Measurements from ENCODE around the gene NUMB.
"Not testable (repeated sequence)": the region's sequence is repeated elsewhere in the genome, so short reads cannot be mapped to it uniquely, and the experiment has no call there.

The NUMB gene

GRCh38 chr14:73359445-73359844, 98.9 kb downstream of the NUMB start:
- Histone ChIP-seq H3K27me3 (ENCODE audit: control insufficient read depth in 1 of 2, insufficient read depth in 2 of 2, low read length in 2 of 2) (no peaks in the 10 kb centered on the region), H3K4me1 (ENCODE audit: control insufficient read depth, insufficient read depth, low read length) (no peaks in the 10 kb centered on the region), H3K9me3 (ENCODE audit: control insufficient read depth in 2 of 2, low read length in 2 of 2) (no peaks in the 10 kb centered on the region), H3K36me3 (ENCODE audit: control insufficient read depth in 2 of 2, insufficient read depth in 2 of 2, low read length in 2 of 2) (no peaks in the 10 kb centered on the region), H3K9ac (ENCODE audit: low read length in 2 of 2) (no peak overlapping the region), H3K4me3 (ENCODE audit: low read length in 2 of 2) (no peak overlapping the region), H3K27ac (ENCODE audit: low read length) (no peak overlapping the region)

GRCh38 chr14:73358187-73358586, 100.2 kb downstream of the NUMB start:
- Histone ChIP-seq H3K27me3 (ENCODE audit: control insufficient read depth in 1 of 2, insufficient read depth in 2 of 2, low read length in 2 of 2) (no peaks in the 10 kb centered on the region), H3K9ac (ENCODE audit: low read length in 2 of 2) (no peak overlapping the region), H3K4me3 (ENCODE audit: low read length in 2 of 2) (no peak overlapping the region), H3K4me1 (ENCODE audit: control insufficient read depth, insufficient read depth, low read length) (no peaks in the 10 kb centered on the region), H3K9me3 (ENCODE audit: control insufficient read depth in 2 of 2, low read length in 2 of 2) (no peaks in the 10 kb centered on the region), H3K27ac (ENCODE audit: low read length) (no peak overlapping the region), H3K36me3 (ENCODE audit: control insufficient read depth in 2 of 2, insufficient read depth in 2 of 2, low read length in 2 of 2) (no peaks in the 10 kb centered on the region)

GRCh38 chr14:73349091-73349490, 109.3 kb downstream of the NUMB start:
- not testable (repeated sequence) for H3K27me3 ChIP-seq (ENCODE audit: control insufficient read depth in 1 of 2, insufficient read depth in 2 of 2, low read length in 2 of 2); H3K9me3 ChIP-seq (ENCODE audit: control insufficient read depth in 2 of 2, low read length in 2 of 2); H3K27ac ChIP-seq (ENCODE audit: low read length); H3K36me3 ChIP-seq (ENCODE audit: control insufficient read depth in 2 of 2, insufficient read depth in 2 of 2, low read length in 2 of 2); H3K4me1 ChIP-seq (ENCODE audit: control insufficient read depth, insufficient read depth, low read length); H3K9ac ChIP-seq (ENCODE audit: low read length in 2 of 2); H3K4me3 ChIP-seq (ENCODE audit: low read length in 2 of 2)

- no peak overlapping the region for H3K4me3 ChIP-seq (ENCODE audit: low read length in 2 of 2)
- H3K36me3 ChIP-seq (ENCODE audit: control insufficient read depth in 2 of 2, insufficient read depth in 2 of 2, low read length in 2 of 2): no peaks in the 10 kb centered on the region
- H3K27ac ChIP-seq (ENCODE audit: low read length): no peak overlapping the region
- H3K9me3 ChIP-seq (ENCODE audit: control insufficient read depth in 2 of 2, low read length in 2 of 2): no peaks in the 10 kb centered on the region
- no peak overlapping the region for H3K9ac ChIP-seq (ENCODE audit: low read length in 2 of 2)
- H3K4me1 ChIP-seq (ENCODE audit: control insufficient read depth, insufficient read depth, low read length): no peaks in the 10 kb centered on the region
- H3K27me3 ChIP-seq (ENCODE audit: control insufficient read depth in 1 of 2, insufficient read depth in 2 of 2, low read length in 2 of 2): no peaks in the 10 kb centered on the region
These were observed 114.0 kb downstream of the NUMB start for GRCh38 chr14:73344319-73344718.

GRCh38 chr14:73342670-73343069, 115.7 kb downstream of the NUMB start:
- H3K4me1 ChIP-seq (ENCODE audit: control insufficient read depth, insufficient read depth, low read length): no peaks in the 10 kb centered on the region
- no peaks in the 10 kb centered on the region for H3K27me3 ChIP-seq (ENCODE audit: control insufficient read depth in 1 of 2, insufficient read depth in 2 of 2, low read length in 2 of 2)

GRCh38 chr14:73339846-73340595, 118.3 kb downstream of the NUMB start:
- H3K9ac ChIP-seq (ENCODE audit: low read length in 2 of 2): no peak overlapping the region
- H3K4me1 ChIP-seq (ENCODE audit: control insufficient read depth, insufficient read depth, low read length): no peaks in the 10 kb centered on the region
- no peaks in the 10 kb centered on the region for H3K36me3 ChIP-seq (ENCODE audit: control insufficient read depth in 2 of 2, insufficient read depth in 2 of 2, low read length in 2 of 2)
- no peaks in the 10 kb centered on the region for H3K9me3 ChIP-seq (ENCODE audit: control insufficient read depth in 2 of 2, low read length in 2 of 2)
- H3K4me3 ChIP-seq (ENCODE audit: low read length in 2 of 2): no peak overlapping the region
- H3K27me3 ChIP-seq (ENCODE audit: control insufficient read depth in 1 of 2, insufficient read depth in 2 of 2, low read length in 2 of 2): no peaks in the 10 kb centered on the region
- no peak overlapping the region for H3K27ac ChIP-seq (ENCODE audit: low read length)

More at GRCh38 chr14:73342670-73343069, 115.7 kb downstream of the NUMB start:
- H3K27ac ChIP-seq (ENCODE audit: low read length): no peak overlapping the region
- H3K9ac ChIP-seq (ENCODE audit: low read length in 2 of 2): no peak overlapping the region
- no peaks in the 10 kb centered on the region for H3K9me3 ChIP-seq (ENCODE audit: control insufficient read depth in 2 of 2, low read length in 2 of 2)
- no peak overlapping the region for H3K4me3 ChIP-seq (ENCODE audit: low read length in 2 of 2)
- no peaks in the 10 kb centered on the region for H3K36me3 ChIP-seq (ENCODE audit: control insufficient read depth in 2 of 2, insufficient read depth in 2 of 2, low read length in 2 of 2)

GRCh38 chr14:73339206-73339605, 119.1 kb downstream of the NUMB start:
- no peaks in the 10 kb centered on the region for H3K4me1 ChIP-seq (ENCODE audit: control insufficient read depth, insufficient read depth, low read length)
- no peaks in the 10 kb centered on the region for H3K36me3 ChIP-seq (ENCODE audit: control insufficient read depth in 2 of 2, insufficient read depth in 2 of 2, low read length in 2 of 2)
- no peak overlapping the region for H3K27ac ChIP-seq (ENCODE audit: low read length)
- H3K9me3 ChIP-seq (ENCODE audit: control insufficient read depth in 2 of 2, low read length in 2 of 2): no peaks in the 10 kb centered on the region
- H3K9ac ChIP-seq (ENCODE audit: low read length in 2 of 2): no peak overlapping the region
- H3K27me3 ChIP-seq (ENCODE audit: control insufficient read depth in 1 of 2, insufficient read depth in 2 of 2, low read length in 2 of 2): no peaks in the 10 kb centered on the region
- no peak overlapping the region for H3K4me3 ChIP-seq (ENCODE audit: low read length in 2 of 2)

- Histone ChIP-seq H3K4me1 (ENCODE audit: control insufficient read depth, insufficient read depth, low read length) (no peaks in the 10 kb centered on the region), H3K9ac (ENCODE audit: low read length in 2 of 2) (no peak overlapping the region), H3K27me3 (ENCODE audit: control insufficient read depth in 1 of 2, insufficient read depth in 2 of 2, low read length in 2 of 2) (no peaks in the 10 kb centered on the region), H3K36me3 (ENCODE audit: control insufficient read depth in 2 of 2, insufficient read depth in 2 of 2, low read length in 2 of 2) (no peaks in the 10 kb centered on the region), H3K4me3 (ENCODE audit: low read length in 2 of 2) (no peak overlapping the region), H3K27ac (ENCODE audit: low read length) (no peak overlapping the region), H3K9me3 (ENCODE audit: control insufficient read depth in 2 of 2, low read length in 2 of 2) (no peaks in the 10 kb centered on the region)
These were observed 119.8 kb downstream of the NUMB start for GRCh38 chr14:73338551-73338950.

GRCh38 chr14:73333031-73333430, 125.3 kb downstream of the NUMB start:
- no peaks in the 10 kb centered on the region for H3K27me3 ChIP-seq (ENCODE audit: control insufficient read depth in 1 of 2, insufficient read depth in 2 of 2, low read length in 2 of 2)
- H3K4me1 ChIP-seq (ENCODE audit: control insufficient read depth, insufficient read depth, low read length): no peaks in the 10 kb centered on the region
- no peak overlapping the region for H3K4me3 ChIP-seq (ENCODE audit: low read length in 2 of 2)
- H3K9me3 ChIP-seq (ENCODE audit: control insufficient read depth in 2 of 2, low read length in 2 of 2): no peaks in the 10 kb centered on the region
- H3K36me3 ChIP-seq (ENCODE audit: control insufficient read depth in 2 of 2, insufficient read depth in 2 of 2, low read length in 2 of 2): no peaks in the 10 kb centered on the region
- no peak overlapping the region for H3K27ac ChIP-seq (ENCODE audit: low read length)
- no peak overlapping the region for H3K9ac ChIP-seq (ENCODE audit: low read length in 2 of 2)

- Histone ChIP-seq H3K9me3 (ENCODE audit: control insufficient read depth in 2 of 2, low read length in 2 of 2) (no peaks in the 10 kb centered on the region), H3K4me1 (ENCODE audit: control insufficient read depth, insufficient read depth, low read length) (no peaks in the 10 kb centered on the region), H3K4me3 (ENCODE audit: low read length in 2 of 2) (no peak overlapping the region), H3K27ac (ENCODE audit: low read length) (no peak overlapping the region), H3K36me3 (ENCODE audit: control insufficient read depth in 2 of 2, insufficient read depth in 2 of 2, low read length in 2 of 2) (peaks cover 0 to 4% of the 10 kb centered on the region in 2 donors), H3K27me3 (ENCODE audit: control insufficient read depth in 1 of 2, insufficient read depth in 2 of 2, low read length in 2 of 2) (no peaks in the 10 kb centered on the region), H3K9ac (ENCODE audit: low read length in 2 of 2) (no peak overlapping the region)
These were observed 132.6 kb downstream of the NUMB start for GRCh38 chr14:73325630-73326299.

- no peak overlapping the region for H3K9ac ChIP-seq (ENCODE audit: low read length in 2 of 2)
- H3K4me3 ChIP-seq (ENCODE audit: low read length in 2 of 2): no peak overlapping the region
- H3K36me3 ChIP-seq (ENCODE audit: control insufficient read depth in 2 of 2, insufficient read depth in 2 of 2, low read length in 2 of 2): peaks cover 0 to 4% of the 10 kb centered on the region in 2 donors
- H3K4me1 ChIP-seq (ENCODE audit: control insufficient read depth, insufficient read depth, low read length): no peaks in the 10 kb centered on the region
- H3K9me3 ChIP-seq (ENCODE audit: control insufficient read depth in 2 of 2, low read length in 2 of 2): no peaks in the 10 kb centered on the region
- no peaks in the 10 kb centered on the region for H3K27me3 ChIP-seq (ENCODE audit: control insufficient read depth in 1 of 2, insufficient read depth in 2 of 2, low read length in 2 of 2)
- no peak overlapping the region for H3K27ac ChIP-seq (ENCODE audit: low read length)
These were observed 133.3 kb downstream of the NUMB start for GRCh38 chr14:73325063-73325462.

Data from stomach smooth muscle (tissue), 2 donors.